SK-N-SH (cell line): ENCODE measurements around the gene UQCR10.

Experiments used
- CHD2 ChIP-seq: fragments of 150-350 bp; IDR thresholded peaks from 2 replicates; pipeline ENCODE4 v1.6.1; 2018; ENCODE audit warnings: low read length; ENCODE audit not compliant: partially characterized antibody
- EP300 ChIP-seq, 2 experiments: IDR thresholded peaks; 2 replicates each; pipeline versions ENCODE4 v1.4.0 to v1.6.1; 2012; ENCODE audit warnings: borderline replicate concordance in 1 of 2, low read depth in 1 of 2, low read length in 1 of 2
- EZH2phosphoT487 ChIP-seq: fragments of 200-600 bp; sonication (generic); IDR thresholded peaks from 2 replicates; pipeline ENCODE4 v1.6.1; 2017; ENCODE audit warnings: low read depth, mixed run types, mild to moderate bottlenecking, antibody characterized with exemption, moderate library complexity, borderline replicate concordance
- RXRA ChIP-seq: IDR thresholded peaks from 2 replicates; pipeline ENCODE4 v1.4.0; 2012; ENCODE audit warnings: low read depth, mild to moderate bottlenecking, borderline replicate concordance
- TAF1 ChIP-seq: IDR thresholded peaks from 2 replicates; pipeline ENCODE4 v1.6.1; 2012; ENCODE audit warnings: low read depth, mild to moderate bottlenecking, low read length, moderate library complexity, borderline replicate concordance
- TEAD4 ChIP-seq: IDR thresholded peaks from 2 replicates; pipeline ENCODE4 v1.4.0; 2012; ENCODE audit warnings: mild to moderate bottlenecking, borderline replicate concordance; ENCODE audit not compliant: insufficient read depth
- YY1 ChIP-seq: IDR thresholded peaks from 2 replicates; pipeline ENCODE4 v1.4.0; 2012; ENCODE audit warnings: low read depth, mild to moderate bottlenecking
- TF ChIP-seq, protein P1 (sequence below): fragments of 200-600 bp; sonication (generic); IDR thresholded peaks from 2 replicates; pipeline ENCODE4 v1.6.1; 2017; ENCODE audit warnings: antibody characterized with exemption, mild to moderate bottlenecking, moderate library complexity
- TF ChIP-seq, protein P2 (sequence below): fragments of 150-350 bp; IDR thresholded peaks from 2 replicates; pipeline ENCODE4 v1.6.1; 2017; ENCODE audit warnings: antibody characterized with exemption, low read length, low read depth, borderline replicate concordance
- TF ChIP-seq, protein P3 (sequence below): IDR thresholded peaks from 2 replicates; pipeline ENCODE4 v1.4.0; 2012; ENCODE audit warnings: low read depth, borderline replicate concordance

DNA sequence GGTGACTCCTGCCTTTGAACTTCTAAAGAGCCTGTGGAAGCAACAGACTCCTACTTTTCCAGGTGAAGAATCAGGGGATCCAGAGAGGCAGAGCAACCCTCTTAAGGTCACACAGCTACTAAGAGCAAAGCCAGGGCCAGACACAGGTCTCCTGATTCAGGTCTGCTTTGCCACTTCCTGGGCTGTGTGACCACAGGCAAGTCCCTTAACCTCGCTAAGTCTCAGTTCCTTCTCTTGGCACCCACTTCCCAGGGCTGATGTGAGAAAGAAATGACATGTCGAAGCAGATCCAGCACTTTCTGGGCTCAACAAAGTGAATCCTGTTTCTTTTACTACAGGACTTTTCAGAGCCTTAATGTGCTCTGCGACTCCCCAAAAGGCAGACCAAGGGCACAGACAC is 30.2 kb downstream of the UQCR10 start:
- TF ChIP-seq, protein P1, sequence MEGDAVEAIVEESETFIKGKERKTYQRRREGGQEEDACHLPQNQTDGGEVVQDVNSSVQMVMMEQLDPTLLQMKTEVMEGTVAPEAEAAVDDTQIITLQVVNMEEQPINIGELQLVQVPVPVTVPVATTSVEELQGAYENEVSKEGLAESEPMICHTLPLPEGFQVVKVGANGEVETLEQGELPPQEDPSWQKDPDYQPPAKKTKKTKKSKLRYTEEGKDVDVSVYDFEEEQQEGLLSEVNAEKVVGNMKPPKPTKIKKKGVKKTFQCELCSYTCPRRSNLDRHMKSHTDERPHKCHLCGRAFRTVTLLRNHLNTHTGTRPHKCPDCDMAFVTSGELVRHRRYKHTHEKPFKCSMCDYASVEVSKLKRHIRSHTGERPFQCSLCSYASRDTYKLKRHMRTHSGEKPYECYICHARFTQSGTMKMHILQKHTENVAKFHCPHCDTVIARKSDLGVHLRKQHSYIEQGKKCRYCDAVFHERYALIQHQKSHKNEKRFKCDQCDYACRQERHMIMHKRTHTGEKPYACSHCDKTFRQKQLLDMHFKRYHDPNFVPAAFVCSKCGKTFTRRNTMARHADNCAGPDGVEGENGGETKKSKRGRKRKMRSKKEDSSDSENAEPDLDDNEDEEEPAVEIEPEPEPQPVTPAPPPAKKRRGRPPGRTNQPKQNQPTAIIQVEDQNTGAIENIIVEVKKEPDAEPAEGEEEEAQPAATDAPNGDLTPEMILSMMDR: no peak
- TF ChIP-seq TEAD4 (no peak), EP300 (IDR thresholded peaks at IDR 0.05; ENCODE audit: borderline replicate concordance in 1 of 2, low read depth in 1 of 2, low read length in 1 of 2) (no peak), EZH2phosphoT487 (no peak), RXRA (no peak), YY1 (no peak), CHD2 (no peak), TAF1 (no peak)
- TF ChIP-seq, protein P2, sequence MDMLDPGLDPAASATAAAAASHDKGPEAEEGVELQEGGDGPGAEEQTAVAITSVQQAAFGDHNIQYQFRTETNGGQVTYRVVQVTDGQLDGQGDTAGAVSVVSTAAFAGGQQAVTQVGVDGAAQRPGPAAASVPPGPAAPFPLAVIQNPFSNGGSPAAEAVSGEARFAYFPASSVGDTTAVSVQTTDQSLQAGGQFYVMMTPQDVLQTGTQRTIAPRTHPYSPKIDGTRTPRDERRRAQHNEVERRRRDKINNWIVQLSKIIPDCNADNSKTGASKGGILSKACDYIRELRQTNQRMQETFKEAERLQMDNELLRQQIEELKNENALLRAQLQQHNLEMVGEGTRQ: no peak
- TF ChIP-seq, protein P3, sequence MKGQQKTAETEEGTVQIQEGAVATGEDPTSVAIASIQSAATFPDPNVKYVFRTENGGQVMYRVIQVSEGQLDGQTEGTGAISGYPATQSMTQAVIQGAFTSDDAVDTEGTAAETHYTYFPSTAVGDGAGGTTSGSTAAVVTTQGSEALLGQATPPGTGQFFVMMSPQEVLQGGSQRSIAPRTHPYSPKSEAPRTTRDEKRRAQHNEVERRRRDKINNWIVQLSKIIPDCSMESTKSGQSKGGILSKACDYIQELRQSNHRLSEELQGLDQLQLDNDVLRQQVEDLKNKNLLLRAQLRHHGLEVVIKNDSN: no peak
